ENCODE measurements around the gene SEZ6L2.

DNA sequence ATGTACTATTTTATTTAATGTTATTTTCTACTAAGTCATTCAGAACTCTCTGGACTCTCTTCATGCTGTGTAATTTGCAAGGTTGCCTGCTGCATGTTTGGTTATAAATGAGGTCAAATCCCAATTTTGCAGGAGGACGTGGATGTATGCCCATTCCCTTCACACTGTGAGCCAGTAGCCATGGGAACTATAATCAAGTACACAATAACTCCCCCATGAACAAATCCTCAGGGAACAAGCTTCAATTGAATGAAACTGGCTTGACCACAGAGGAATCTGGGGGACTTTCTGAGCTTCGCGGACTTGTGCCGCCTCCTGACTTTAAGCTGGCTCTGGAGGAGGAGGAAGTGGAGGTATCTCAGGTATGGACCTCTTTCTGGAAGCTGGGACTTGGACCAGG lies 41.3 kb upstream of the SEZ6L2 start:
- TF ChIP-seq, protein P1, sequence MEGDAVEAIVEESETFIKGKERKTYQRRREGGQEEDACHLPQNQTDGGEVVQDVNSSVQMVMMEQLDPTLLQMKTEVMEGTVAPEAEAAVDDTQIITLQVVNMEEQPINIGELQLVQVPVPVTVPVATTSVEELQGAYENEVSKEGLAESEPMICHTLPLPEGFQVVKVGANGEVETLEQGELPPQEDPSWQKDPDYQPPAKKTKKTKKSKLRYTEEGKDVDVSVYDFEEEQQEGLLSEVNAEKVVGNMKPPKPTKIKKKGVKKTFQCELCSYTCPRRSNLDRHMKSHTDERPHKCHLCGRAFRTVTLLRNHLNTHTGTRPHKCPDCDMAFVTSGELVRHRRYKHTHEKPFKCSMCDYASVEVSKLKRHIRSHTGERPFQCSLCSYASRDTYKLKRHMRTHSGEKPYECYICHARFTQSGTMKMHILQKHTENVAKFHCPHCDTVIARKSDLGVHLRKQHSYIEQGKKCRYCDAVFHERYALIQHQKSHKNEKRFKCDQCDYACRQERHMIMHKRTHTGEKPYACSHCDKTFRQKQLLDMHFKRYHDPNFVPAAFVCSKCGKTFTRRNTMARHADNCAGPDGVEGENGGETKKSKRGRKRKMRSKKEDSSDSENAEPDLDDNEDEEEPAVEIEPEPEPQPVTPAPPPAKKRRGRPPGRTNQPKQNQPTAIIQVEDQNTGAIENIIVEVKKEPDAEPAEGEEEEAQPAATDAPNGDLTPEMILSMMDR (IDR thresholded peaks at IDR 0.05) = no peak
- TF ChIP-seq POLR2A (IDR thresholded peaks at IDR 0.05) = no peak
